Stimulated activated CD4-positive, alpha-beta T cell treated with anti-CD3 and anti-CD28 coated beads, Interleukin-1b, Interleukin-23, amount 100 ng/mL, for 24 hours (primary cell): ENCODE data around the gene PPIC.
A peak's percentile ranks its signal among the peaks of the same experiment; 100 is the strongest.
"Not testable (repeated sequence)": the region's sequence is repeated elsewhere in the genome, so short reads cannot be mapped to it uniquely, and the experiment has no call there.

ENCODE experiments used
- DNase-seq, 4 experiments: peaks; one replicate each; pipeline ENCODE4 v3.0.0-alpha.2; 2020; ENCODE audit warnings: low read depth in 4 of 4, low spot score in 1 of 4

Gene PPIC

DNA sequence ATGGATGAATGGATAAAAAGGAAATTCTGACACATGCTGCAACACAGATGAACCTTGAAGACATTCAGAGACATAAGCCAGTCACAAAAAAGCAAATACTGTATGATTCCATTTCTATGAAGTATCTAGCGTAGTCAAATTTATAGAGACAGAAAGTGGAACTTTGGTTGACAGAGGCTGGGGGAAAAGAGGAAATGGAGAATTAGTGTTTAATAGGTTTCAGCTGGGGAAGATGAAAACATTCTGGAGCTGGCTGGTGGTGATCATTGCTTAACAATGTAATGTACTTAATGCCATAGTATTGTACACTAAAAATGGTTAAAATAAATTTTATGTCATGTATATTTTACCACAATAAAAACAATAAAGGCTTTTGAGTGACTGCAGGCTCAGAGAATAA lies 24.2 kb downstream of the PPIC start:
- no peak for DNase-seq

DNA sequence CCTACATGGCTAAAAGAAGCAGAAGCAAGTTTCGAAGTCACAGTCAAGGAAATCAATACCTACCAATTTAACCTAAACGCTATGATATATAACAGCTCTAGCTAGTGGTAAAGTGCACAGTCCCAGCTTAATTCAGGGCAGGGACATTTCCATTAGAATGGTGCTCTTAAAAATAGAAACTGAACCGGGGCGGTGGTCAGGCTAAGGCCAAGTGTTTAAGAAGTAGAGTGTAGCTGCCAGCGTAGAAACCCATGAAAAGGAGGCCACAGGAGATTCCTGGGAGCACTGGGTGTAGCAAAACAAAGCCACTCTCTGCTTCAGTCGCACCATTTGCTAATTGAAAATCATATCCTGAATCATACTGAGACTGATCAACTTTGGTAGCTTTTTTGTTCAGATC lies 28.8 kb downstream of the PPIC start:
- DNase-seq, result no peak

DNA sequence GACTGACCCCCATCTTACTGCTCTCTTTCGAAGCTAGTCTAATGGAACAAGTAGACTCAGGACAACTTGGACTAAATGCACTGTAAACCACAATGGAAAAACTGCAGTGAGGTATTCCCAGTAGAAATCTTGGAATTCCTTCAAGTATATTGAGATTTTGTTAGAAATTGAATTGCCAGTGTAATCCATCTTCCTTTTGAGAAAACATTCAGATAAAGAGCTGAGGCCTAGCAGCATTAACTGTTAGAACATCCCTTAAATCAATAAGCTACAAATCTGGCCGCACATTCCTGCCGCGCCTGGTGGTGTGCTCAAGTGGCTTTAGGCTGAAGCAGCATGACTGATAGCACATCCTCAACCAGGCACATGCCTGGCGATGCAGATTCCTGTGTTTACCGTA lies 29.3 kb downstream of the PPIC start:
- no peak for DNase-seq

DNA sequence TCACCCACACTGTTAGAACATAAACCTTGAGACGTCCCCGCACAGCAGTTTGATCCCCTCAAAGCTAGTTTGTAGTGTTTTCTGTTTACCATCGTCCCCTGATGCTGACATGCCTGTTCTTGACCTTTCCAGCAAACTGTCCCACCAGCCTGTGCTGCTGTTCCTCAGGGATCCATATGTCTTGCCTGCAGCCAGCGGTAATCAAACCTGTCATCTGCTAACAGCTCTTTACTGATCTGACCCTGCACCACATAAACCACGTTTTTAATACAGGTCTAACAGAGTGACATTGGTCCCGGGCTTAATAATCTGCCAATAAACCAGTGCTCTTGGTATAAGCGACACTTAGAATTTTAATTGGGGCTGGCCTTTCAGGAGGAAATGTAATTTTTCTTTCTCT lies 34.7 kb downstream of the PPIC start:
- no peak for DNase-seq

DNA sequence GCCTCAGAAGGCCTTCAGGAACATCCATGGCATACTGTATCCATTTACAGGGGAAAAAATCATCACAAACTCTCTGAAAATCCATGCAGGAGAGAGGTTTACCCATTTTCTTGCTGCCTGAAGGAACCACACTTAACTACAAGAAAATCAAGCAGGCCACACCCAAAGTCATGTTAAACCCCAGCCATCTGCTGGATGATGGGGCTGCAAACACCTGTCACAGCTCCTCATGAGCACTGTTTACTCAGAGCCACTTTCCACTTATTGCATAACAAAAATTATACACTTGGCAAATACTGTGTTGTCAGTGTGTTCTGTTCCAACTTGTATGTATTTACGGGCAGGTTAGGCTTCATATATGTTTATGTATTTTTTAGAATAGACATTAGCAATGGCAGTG lies 35.8 kb downstream of the PPIC start:
- no peak for DNase-seq

DNA sequence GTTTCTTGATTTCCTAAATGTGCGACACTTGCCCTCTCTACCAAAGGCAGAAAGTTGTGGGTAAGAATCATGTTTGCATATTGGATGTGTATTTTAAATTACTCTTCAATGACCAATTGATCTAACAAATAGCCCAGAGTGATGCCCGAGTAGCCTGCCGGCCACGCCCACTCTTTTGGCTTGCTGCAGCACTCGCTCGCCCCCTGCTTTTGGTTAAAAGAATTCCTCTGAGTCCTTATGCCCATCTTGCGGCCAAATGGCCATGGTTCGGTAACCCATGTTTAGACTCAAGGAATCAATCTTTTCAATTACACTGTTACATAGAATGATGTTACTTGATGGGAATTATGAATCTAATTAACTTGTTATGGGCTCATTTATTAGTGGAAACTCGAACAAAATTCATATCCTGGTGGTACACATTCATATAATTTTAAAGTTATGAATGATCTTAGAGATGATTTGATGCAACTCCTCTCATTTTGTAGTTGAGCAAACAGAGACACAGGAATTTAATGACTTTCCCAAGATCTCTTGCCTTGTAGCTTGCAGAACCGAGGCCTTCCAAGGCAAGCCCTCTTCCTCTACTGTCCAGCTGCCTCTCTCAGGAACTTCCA lies 36.5 kb downstream of the PPIC start:
- DNase-seq, result peak in 2 of 4 experiments; percentile 2 to 5

DNA sequence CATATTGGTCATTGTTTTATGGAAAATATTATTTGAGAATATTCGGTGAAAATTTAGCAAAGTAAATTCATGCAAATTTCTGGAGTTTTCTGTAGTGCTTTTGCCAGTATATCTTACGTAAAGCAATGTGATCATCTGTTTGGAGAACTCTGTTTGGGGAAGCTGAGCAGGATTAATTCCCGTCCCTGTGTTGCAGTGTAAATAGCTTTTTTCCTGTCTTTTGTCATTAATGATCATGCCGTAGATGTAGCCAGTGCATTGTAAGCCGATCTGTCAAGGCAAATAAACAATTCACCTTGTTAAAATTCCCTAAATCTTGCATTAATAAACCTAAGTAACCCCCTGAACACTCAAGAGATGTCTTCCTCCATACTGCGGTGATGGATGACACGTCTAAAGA lies 39.2 kb downstream of the PPIC start:
- no peak for DNase-seq

DNA sequence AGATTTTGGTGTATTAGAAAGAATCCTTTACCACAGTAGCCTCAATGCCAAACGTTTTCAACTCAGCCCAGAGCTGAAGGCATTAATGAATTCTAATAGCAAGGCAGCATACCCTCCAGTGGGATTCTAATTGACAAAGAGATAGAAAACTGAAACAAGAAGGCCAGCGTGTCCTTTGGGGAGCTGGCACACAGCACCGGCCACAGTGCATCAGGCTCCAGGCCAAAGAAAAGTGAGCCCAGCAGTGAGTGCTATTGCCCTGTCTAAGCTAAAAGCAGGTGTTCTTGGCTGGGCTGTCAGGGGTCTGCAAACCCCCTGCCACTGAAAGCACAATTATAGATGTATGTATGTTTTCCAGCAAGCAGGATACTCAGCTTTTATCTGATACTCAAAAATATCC lies 40.4 kb downstream of the PPIC start:
- no peak for DNase-seq

DNA sequence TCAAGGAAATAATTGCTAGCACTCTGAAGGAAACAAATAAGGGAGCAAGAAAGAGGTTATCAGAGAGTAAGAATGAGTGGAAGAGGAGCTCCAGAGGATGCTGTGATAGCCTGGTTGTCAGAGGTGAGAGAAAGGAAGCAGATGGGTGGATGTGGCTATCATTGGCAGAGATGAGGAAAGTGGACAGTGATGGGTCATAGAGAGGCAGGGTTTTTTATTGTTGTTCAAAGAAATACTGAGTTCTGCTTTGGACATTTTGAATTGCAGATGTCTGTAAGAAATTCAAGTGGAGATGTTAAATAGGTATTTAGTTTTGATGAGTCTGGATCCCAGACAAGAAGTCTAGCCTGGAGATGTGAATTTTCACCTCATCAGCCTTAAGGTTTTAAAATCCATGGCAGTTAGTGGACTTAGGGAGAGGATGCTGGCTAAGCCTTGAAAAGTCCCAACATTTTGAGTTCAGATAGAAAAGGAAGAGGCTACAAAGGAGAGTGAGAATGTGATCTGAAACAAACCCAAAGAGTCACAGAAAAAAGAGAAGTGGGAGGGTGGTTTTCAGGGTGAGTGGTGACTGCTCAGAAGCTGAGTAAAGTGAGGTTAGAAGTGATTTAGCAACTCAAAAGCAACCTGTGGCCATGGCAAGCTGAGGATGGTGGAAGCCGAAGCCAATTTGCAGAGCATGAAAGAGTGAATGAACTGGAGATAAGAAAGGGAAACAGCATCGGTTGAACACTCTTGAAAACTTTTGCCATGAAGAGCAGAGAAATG lies 50.4 kb downstream of the PPIC start:
- no peak for DNase-seq

DNA sequence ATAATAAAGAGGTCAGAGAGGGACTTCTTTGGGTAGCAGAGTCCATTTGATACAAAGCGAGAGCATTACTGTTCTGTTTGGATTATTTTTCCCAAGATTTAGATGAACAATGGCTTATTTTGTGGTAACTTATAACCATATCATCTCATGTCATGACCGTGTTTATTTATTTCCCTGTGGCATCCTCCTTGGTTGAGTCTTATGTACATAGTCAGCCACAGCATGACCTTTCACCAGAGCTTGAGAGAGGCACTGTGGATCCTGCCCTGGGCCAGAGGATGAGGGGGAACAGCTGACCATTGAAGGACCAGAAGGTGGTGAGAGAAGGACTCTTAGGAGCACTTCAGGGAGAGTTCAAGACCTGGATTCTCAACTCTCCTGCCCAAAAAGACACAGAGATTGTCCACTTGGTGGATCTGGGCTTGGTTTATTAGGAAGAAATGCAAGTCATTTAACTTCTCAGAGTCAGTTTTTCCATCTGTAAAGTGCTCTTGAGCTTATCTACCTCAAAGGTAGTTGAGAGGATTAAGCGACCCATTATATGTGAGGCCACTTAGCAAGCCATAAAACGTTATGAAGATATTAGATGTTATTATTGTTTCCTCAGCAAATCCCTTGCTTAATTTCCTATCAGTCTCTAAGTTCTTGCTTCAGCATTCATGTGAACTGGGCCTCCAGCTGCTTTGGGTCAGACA lies 51.4 kb downstream of the PPIC start:
- no peak for DNase-seq

DNA sequence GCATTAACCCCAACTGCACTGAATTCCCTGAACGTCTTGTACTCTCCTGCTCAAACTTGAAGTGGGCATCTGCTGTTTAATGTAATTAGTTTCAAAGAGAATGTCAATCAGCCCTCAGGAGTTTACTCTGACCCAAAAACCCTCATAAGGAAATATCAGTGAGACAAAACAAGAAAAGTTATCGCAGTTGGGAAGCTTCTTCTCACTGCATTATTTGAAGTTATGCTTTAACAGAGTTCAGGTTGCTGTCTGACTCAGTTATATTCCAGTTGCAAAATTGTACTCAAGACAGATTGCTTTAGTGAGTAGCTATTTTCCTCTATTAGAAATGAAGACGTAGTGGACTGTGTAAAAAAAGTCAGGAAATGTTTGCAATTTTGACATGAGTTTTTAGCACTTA lies 52.1 kb downstream of the PPIC start:
- no peak for DNase-seq

DNA sequence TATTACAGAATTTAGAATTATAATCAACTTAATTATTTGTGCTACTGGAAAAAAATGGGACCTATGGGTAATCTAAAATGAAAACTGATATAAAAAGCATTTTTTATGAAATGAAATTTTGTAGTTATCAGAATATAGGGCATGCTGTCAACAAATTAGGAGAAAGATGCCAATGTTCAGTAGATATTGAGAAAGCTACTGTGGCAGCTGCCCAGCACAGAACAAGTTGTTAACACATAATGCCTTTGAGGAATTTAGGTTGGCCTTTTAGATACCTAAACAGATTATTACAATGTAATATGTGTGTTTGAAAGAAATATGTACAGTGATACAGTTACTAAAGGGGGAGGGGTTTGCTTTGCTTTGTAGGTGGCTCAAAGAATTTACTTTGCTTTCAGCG lies 54.1 kb downstream of the PPIC start:
- no peak for DNase-seq

DNA sequence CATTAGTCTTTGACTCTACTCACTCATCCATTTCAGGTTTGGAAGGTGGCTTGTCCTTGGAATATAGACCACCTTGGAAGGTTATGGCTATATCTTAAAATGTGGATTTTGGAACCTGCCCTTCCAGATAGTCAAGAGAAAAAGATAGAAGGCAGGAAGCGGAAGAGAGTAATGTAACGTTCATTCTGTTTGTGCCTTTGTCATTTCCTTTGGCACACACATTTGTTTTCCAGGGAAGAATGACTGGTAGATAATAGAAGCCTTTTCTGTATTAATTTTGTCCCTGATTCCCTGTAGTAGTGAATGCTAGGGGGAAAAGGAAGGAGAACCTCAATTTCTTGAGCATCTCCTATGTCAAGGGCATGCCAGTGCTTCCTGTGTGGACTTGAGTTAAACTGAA lies 54.7 kb downstream of the PPIC start:
- DNase-seq, result no peak

DNA sequence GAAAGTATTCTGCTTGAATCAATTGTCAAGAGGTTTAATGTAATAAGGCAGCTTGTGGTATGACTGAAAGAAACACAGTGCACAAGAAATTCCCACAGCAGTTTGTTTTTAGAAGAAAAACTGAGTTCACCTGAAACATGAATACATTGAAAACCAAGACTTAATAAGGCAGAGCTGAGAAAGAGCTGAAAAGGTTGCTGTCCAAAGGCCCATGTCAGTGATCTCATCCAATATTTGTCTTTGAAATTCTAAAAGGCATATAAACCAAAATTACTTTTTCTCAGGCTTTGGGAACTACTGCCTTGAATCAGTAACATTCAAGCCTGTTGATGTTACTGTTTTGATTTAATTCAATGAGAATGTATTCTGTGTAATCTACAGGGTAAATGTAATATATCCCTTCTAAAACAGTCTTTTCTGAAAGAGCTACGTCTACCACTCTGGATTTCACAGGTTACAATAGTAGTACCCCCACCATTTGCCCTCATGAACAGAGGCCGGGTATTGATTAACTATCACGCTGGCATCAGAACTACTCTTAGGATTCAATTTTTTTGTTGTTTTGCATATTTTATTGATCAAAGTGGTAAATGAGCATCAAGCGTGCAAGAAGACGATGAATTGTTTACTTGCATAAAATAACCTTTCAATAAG lies 57.8 kb downstream of the PPIC start:
- DNase-seq, result no peak

DNA sequence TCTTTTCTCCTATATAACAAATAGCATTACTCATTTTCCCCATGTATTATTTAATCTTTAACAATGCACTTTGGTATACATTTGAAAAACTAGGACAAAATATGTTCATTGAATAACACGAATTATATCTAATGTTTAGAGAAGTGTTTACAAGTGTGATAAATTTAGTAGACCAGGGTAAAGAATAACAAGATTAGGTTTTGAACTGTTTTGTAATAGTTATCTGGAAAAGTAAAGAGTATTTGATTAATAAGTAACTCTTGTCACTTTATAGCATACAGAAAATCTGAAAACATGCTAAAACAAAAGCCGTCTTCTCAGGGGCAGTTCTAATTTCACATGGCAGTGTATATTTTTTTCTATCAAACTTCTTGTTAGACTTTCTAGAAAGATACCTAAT lies 58.5 kb downstream of the PPIC start:
- no peak for DNase-seq

DNA sequence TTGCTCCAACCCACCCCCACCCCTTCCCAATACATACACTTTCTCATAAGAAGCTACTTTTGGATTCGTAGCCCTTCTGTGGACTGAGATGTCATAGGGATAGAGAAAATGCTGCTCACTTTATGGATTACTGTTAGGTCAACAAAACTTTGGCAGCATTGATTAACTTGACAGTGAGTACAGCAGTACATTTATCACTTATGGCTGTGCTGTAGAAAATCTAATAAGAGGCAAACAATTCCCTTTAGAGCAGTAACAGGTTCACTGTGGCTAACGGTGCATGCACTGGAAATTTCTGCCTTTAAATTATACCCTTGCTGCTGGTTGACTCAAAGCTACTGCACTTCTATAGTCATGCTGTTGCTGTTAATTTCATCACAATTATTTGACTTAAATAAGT lies 59.2 kb downstream of the PPIC start:
- no peak for DNase-seq

DNA sequence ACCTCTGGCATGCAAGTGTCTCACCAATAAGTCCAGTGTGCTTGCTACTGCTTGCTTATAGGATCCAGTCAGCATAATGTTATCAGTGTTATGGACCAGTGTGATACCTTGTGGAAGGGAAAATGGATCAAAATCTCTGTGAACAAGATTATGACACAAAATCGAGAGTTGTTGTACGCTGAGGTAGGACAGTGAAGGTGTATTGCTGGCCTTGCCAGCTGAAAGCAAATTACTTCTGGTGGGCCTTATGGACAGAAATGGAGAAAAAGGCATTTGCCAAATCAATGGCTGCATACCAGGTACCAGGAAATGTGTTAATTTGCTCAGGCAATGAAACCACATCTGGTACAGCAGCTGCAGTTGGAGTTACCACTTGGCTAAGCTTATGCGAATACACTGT lies 62.3 kb downstream of the PPIC start:
- DNase-seq, result not testable (repeated sequence)

DNA sequence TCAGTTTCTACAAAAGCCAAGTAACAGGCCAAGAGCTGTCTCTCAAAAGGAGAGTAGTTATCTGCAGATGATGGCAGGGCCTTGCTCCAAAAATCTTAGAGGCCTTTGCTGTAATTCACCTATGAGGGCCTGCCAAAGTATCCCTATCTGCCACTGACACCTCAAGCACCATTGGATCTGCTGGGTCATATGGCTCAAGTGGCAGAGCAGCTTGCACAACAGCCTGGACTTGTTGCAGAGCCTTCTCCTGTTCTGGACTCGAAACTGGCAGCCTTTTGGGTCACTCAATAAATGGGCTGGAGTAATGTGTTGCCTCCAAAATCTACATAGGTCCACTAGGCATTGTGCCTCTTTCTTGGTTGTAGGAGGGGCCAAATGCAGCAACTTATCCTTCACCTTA lies 62.8 kb downstream of the PPIC start:
- DNase-seq, result not testable (repeated sequence)
